ENCODE measurements around the gene UBQLN4.

GRCh38 chr1:156024801-156025200 is 28.8 kb downstream of the UBQLN4 start:
- TF ChIP-seq EZH2phosphoT487 (IDR thresholded peaks at IDR 0.05; ENCODE audit: low read length), result no peak
- TF ChIP-seq CTCF (IDR thresholded peaks at IDR 0.05; ENCODE audit: low read length), result no peak
- no peak for TF ChIP-seq EZH2 (optimal IDR thresholded peaks at IDR 0.05; ENCODE audit: low read depth, low read length)

Data from MM.1S (cell line).